Activated B cell treated with CpG ODN at 0.5 μM for 24 hours (primary cell): ENCODE data around the gene CADPS2. TPM values are rescaled to one million over a fixed set of nuclear protein-coding genes. Genes with fewer than 3 reads are reported as not detected.

ENCODE experiments used
- ATAC-seq: fragments of 200-7000 bp; cut with Tn5 transposase; one replicate; pipeline ENCODE4 v1.10.0; 2021; ENCODE audit warnings: low read depth, mild to moderate bottlenecking, moderate library complexity
- CTCF ChIA-PET: fragments of 350-600 bp; sonication (Branson Sonifier 250); formaldehyde crosslinking; loops from one replicate; lab custom pipeline; 2021; ENCODE audit warnings: antibody characterized with exemption; lab: Charles Lee
- POLR2A ChIA-PET: fragments of 350-600 bp; sonication (Branson Sonifier 250); formaldehyde crosslinking; loops from one replicate; lab custom pipeline; 2021; ENCODE audit warnings: antibody characterized with exemption; lab: Charles Lee
- DNase-seq: peaks from one replicate; pipeline ENCODE4 v3.0.0; 2022
- H3K27ac Mint-ChIP-seq: one replicate; pipeline ENCODE4 v1.8.0; 2020; ENCODE audit warnings: mixed read lengths
- H3K27me3 Mint-ChIP-seq: one replicate; pipeline ENCODE4 v1.8.0; 2021; ENCODE audit warnings: mixed read lengths
- H3K36me3 Mint-ChIP-seq: one replicate; pipeline ENCODE4 v1.8.0; 2021; ENCODE audit warnings: low read depth, mixed read lengths
- H3K4me1 Mint-ChIP-seq: one replicate; pipeline ENCODE4 v1.8.0; 2021; ENCODE audit warnings: mixed read lengths
- H3K4me3 Mint-ChIP-seq: one replicate; pipeline ENCODE4 v1.8.0; 2020; ENCODE audit warnings: mild to moderate bottlenecking, mixed read lengths
- H3K9me3 Mint-ChIP-seq: one replicate; pipeline ENCODE4 v1.8.0; 2020; ENCODE audit warnings: mixed read lengths
- intact Hi-C: fragments of 100-400 bp; cut with micrococcal nuclease; formaldehyde crosslinking; loops from one replicate; pipeline ENCODE4 v1.15.1; 2024
- total RNA-seq: library from RNA; stranded (reverse); gene quantifications from 2 replicates; pipeline ENCODE4 v1.2.3, GENCODE V29; 2022
- TF ChIP-seq, protein P1 (sequence below): fragments of 200-600 bp; IDR thresholded peaks from one replicate; pipeline ENCODE4 v1.8.0; 2022; ENCODE audit warnings: antibody characterized with exemption, mild to moderate bottlenecking

The CADPS2 gene
- total RNA-seq, 1 donor from 2014 or later = not detected

DNA sequence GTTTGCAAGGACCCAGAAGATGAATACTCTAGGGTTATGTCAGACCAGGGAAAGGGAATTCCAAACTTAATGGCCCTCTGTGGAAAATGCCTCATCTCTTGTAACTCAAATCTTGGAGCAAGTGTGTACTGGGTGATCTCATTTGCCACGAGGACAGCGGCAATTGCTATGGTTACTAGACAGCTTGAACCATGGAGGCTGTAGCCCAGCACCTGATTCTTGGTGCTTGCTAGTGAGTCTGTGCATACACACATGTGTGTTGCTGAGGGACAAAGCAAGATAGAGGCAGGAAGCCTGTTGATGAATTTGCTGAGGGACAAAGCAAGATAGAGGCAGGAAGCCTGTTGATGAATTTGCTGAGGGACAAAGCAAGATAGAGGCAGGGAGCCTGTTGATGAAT is 523.1 kb downstream of the CADPS2 start:
- no peaks in the 10 kb centered on the region for H3K36me3 Mint-ChIP-seq
- H3K4me3 Mint-ChIP-seq = no peak overlapping the region
- H3K27ac Mint-ChIP-seq = no peak overlapping the region
- no peaks in the 10 kb centered on the region for H3K27me3 Mint-ChIP-seq
- TF ChIP-seq, protein P1, sequence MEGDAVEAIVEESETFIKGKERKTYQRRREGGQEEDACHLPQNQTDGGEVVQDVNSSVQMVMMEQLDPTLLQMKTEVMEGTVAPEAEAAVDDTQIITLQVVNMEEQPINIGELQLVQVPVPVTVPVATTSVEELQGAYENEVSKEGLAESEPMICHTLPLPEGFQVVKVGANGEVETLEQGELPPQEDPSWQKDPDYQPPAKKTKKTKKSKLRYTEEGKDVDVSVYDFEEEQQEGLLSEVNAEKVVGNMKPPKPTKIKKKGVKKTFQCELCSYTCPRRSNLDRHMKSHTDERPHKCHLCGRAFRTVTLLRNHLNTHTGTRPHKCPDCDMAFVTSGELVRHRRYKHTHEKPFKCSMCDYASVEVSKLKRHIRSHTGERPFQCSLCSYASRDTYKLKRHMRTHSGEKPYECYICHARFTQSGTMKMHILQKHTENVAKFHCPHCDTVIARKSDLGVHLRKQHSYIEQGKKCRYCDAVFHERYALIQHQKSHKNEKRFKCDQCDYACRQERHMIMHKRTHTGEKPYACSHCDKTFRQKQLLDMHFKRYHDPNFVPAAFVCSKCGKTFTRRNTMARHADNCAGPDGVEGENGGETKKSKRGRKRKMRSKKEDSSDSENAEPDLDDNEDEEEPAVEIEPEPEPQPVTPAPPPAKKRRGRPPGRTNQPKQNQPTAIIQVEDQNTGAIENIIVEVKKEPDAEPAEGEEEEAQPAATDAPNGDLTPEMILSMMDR = no peak
- ChIA-PET POLR2A (no interaction called here), CTCF (no interaction called here)
- H3K4me1 Mint-ChIP-seq = no peaks in the 10 kb centered on the region
- ATAC-seq (no peak), DNase-seq (no peak)
- intact Hi-C loops = no loop called here
- H3K9me3 Mint-ChIP-seq = no peaks in the 10 kb centered on the region

DNA sequence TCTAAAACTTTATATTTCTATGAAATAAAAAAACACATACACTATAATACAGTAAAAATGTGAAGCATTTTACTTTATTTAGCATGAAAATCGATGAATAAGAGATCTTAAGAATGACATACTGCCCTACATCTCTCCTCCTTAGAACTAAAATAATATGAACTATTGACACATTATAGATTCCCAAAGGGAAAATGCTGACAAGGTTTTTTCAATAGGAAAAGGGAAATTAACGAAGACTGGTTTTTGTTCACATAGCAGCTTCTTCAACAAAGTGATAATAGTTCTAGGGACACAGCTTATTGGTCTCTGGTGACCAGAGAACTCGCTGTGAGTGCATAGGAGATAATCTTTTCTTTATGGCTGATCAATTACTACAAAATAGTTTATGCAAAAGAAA is 523.8 kb downstream of the CADPS2 start:
- intact Hi-C loops = no loop called here
- CTCF ChIA-PET = no interaction called here
- H3K9me3 Mint-ChIP-seq = no peaks in the 10 kb centered on the region
- POLR2A ChIA-PET = no interaction called here
- no peak overlapping the region for H3K4me3 Mint-ChIP-seq
- H3K4me1 Mint-ChIP-seq = no peaks in the 10 kb centered on the region
- TF ChIP-seq, protein P1 = no peak
- DNase-seq = no peak
- H3K27ac Mint-ChIP-seq = no peak overlapping the region
- ATAC-seq = no peak
- no peaks in the 10 kb centered on the region for H3K27me3 Mint-ChIP-seq
- H3K36me3 Mint-ChIP-seq = no peaks in the 10 kb centered on the region

DNA sequence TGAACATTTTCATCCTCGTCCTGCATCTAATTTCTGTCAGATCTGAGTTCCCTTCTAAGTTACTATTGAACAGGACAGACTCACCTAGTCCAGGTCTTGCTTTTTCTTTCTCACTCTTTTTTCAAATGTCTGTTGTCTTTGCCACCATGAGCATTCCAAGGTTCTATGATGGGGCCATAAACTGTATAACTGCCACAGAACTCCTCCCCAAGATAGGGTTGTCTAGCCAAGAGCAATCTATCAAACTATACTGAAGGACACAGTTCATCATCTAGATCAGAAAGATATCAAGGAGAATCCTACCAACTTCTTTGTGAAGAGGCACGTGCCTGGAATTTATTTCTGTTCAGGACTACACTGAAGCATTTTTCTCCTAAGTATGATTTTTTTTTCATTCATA is 531.6 kb downstream of the CADPS2 start:
- no peaks in the 10 kb centered on the region for H3K4me1 Mint-ChIP-seq
- ATAC-seq = no peak
- no peaks in the 10 kb centered on the region for H3K9me3 Mint-ChIP-seq
- intact Hi-C loops = no loop called here
- no peaks in the 10 kb centered on the region for H3K36me3 Mint-ChIP-seq
- DNase-seq = no peak
- TF ChIP-seq, protein P1 = no peak
- no peak overlapping the region for H3K4me3 Mint-ChIP-seq
- H3K27me3 Mint-ChIP-seq = peaks cover 2% of the 10 kb centered on the region
- no peak overlapping the region for H3K27ac Mint-ChIP-seq
- CTCF ChIA-PET = no interaction called here
- POLR2A ChIA-PET = no interaction called here

DNA sequence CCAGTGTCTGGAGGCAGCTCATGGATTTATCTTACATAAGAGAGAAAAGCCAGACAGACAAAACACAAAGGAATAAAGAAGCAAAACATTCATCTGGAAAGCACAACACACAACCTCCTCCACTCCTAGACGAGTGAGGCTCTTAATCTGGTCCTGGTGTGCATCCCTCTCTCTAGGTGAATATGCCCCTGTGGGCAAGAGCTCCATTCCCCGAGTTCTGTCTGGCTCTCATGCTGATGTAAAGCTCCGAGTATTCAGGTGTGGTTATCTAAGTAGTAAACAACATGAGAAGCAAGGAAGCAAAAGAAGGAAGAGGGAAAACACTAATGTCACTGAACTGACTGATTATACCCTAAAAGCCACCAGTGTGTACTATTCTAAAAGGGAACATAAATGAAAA is 533.8 kb downstream of the CADPS2 start:
- H3K27ac Mint-ChIP-seq = no peak overlapping the region
- TF ChIP-seq, protein P1 = no peak
- H3K9me3 Mint-ChIP-seq = no peaks in the 10 kb centered on the region
- intact Hi-C loops = no loop called here
- DNase-seq (no peak), ATAC-seq (no peak)
- ChIA-PET CTCF (no interaction called here), POLR2A (no interaction called here)
- no peak overlapping the region for H3K4me3 Mint-ChIP-seq
- no peaks in the 10 kb centered on the region for H3K36me3 Mint-ChIP-seq
- H3K4me1 Mint-ChIP-seq = no peaks in the 10 kb centered on the region
- H3K27me3 Mint-ChIP-seq = peaks cover 2% of the 10 kb centered on the region

DNA sequence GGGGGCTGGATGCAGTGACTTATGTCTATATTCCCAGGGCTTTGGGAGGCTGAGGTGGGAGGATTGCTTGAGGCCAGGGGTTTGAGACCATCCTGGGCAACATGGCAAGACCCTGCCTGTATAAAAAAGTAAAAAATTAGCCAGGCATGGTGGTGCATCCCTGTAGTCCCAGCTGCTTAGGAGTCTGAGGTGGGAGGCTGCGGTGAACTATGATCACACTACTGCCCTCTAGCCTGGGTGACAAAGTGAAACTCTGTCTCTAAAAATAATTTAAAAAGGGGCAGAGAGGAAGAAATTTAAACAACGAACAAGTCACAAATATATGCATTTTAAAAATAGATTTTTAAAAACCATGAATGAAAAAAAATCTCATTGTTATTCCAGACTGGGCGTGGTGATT is 535.6 kb downstream of the CADPS2 start:
- H3K27ac Mint-ChIP-seq = no peak overlapping the region
- no peaks in the 10 kb centered on the region for H3K4me1 Mint-ChIP-seq
- DNase-seq (no peak), ATAC-seq (no peak)
- no peaks in the 10 kb centered on the region for H3K9me3 Mint-ChIP-seq
- H3K36me3 Mint-ChIP-seq = no peaks in the 10 kb centered on the region
- TF ChIP-seq, protein P1 = no peak
- H3K27me3 Mint-ChIP-seq = peaks cover 2% of the 10 kb centered on the region
- ChIA-PET POLR2A (no interaction called here), CTCF (no interaction called here)
- no peak overlapping the region for H3K4me3 Mint-ChIP-seq
- intact Hi-C loops = no loop called here
